GM23338 (cell line): ENCODE results near the gene WFDC8. TPM values are rescaled to one million over a fixed set of nuclear protein-coding genes. Genes with fewer than 3 reads are reported as not detected.

Source experiments
- ATAC-seq: fragments of 200-7000 bp; cut with Tn5 transposase; 3 replicates; pipeline ENCODE4 v1.9.1; 2020
- DNase-seq: peaks from one replicate; pipeline ENCODE4 v3.0.0-alpha.2; 2015; ENCODE audit warnings: low spot score
- H2AFZ ChIP-seq: fragments of 200-600 bp; sonication (generic); 2 replicates; pipeline ENCODE4 v1.8.0; 2016; ENCODE audit warnings: antibody characterized with exemption, mild to moderate bottlenecking, moderate library complexity
- H3F3A ChIP-seq: fragments of 200-600 bp; sonication (generic); replicated peaks from 2 replicates; pipeline ENCODE4 v1.8.0; 2017; ENCODE audit warnings: antibody characterized with exemption, mixed run types, low read depth
- H3K27ac ChIP-seq: fragments of 200-600 bp; sonication (generic); 2 replicates; pipeline ENCODE4 v1.6.1; 2016; ENCODE audit warnings: low read depth
- H3K27me3 ChIP-seq: fragments of 200-600 bp; sonication (generic); 2 replicates; pipeline ENCODE4 v1.8.0; 2016; ENCODE audit warnings: mild to moderate bottlenecking, mixed run types, moderate library complexity; ENCODE audit not compliant: insufficient read depth
- H3K36me3 ChIP-seq: fragments of 200-600 bp; sonication (generic); 2 replicates; pipeline ENCODE4 v1.8.0; 2016; ENCODE audit warnings: mild to moderate bottlenecking; ENCODE audit not compliant: insufficient read depth
- H3K4me1 ChIP-seq: fragments of 200-600 bp; sonication (generic); 2 replicates; pipeline ENCODE4 v1.8.0; 2016; ENCODE audit warnings: mild to moderate bottlenecking, moderate library complexity; ENCODE audit not compliant: insufficient read depth
- H3K4me2 ChIP-seq: fragments of 200-600 bp; sonication (generic); 2 replicates; pipeline ENCODE4 v1.7.1; 2017; ENCODE audit warnings: mixed run types
- H3K4me3 ChIP-seq: fragments of 200-600 bp; sonication (generic); 2 replicates; pipeline ENCODE4 v1.6.1; 2016; ENCODE audit warnings: mixed run types
- H3K79me2 ChIP-seq: fragments of 200-600 bp; sonication (generic); replicated peaks from 2 replicates; pipeline ENCODE4 v1.8.0; 2017; ENCODE audit warnings: mild to moderate bottlenecking; ENCODE audit not compliant: insufficient read depth
- H3K9me2 ChIP-seq: fragments of 200-600 bp; sonication (generic); 2 replicates; pipeline ENCODE4 v1.8.0; 2017; ENCODE audit not compliant: insufficient read depth
- H4K20me1 ChIP-seq: fragments of 200-600 bp; sonication (generic); replicated peaks from 2 replicates; pipeline ENCODE4 v1.8.0; 2017; ENCODE audit warnings: mild to moderate bottlenecking; ENCODE audit not compliant: insufficient read depth
- H3K27ac Mint-ChIP-seq: 2 replicates; pipeline ENCODE4 v1.8.0; 2020; ENCODE audit warnings: inconsistent platforms, mild to moderate bottlenecking, moderate library complexity, mixed read lengths
- H3K27me3 Mint-ChIP-seq: 3 replicates; pipeline ENCODE4 v1.8.0; 2022; ENCODE audit warnings: low read depth, mild to moderate bottlenecking, moderate library complexity, mixed read lengths, inconsistent platforms; ENCODE audit not compliant: insufficient read depth, poor library complexity
- H3K36me3 Mint-ChIP-seq: 3 replicates; pipeline ENCODE4 v1.8.0; 2021; ENCODE audit warnings: low read depth, mild to moderate bottlenecking, inconsistent platforms, moderate library complexity, mixed read lengths
- H3K4me1 Mint-ChIP-seq: 3 replicates; pipeline ENCODE4 v1.8.0; 2020; ENCODE audit warnings: mild to moderate bottlenecking, inconsistent platforms, mixed read lengths
- H3K4me3 Mint-ChIP-seq: 3 replicates; pipeline ENCODE4 v1.8.0; 2021; ENCODE audit warnings: moderate library complexity, mild to moderate bottlenecking, inconsistent platforms, mixed read lengths
- H3K9me3 Mint-ChIP-seq: 3 replicates; pipeline ENCODE4 v1.8.0; 2020; ENCODE audit warnings: moderate library complexity, mild to moderate bottlenecking, inconsistent platforms, mixed read lengths
- CREB1 ChIP-seq: fragments of 250-450 bp; sonication (Bioruptor Pico); IDR thresholded peaks from 2 replicates; pipeline ENCODE4 v1.5.0; 2020; ENCODE audit warnings: low read depth, mild to moderate bottlenecking, moderate library complexity
- EZH2phosphoT487 ChIP-seq: fragments of 200-600 bp; sonication (generic); IDR thresholded peaks from one replicate; pipeline ENCODE4 v1.8.1; 2018; ENCODE audit warnings: antibody characterized with exemption; ENCODE audit not compliant: unreplicated experiment
- JUNB ChIP-seq: IDR thresholded peaks from one replicate; pipeline ENCODE4 v1.6.1; 2016; ENCODE audit warnings: antibody characterized with exemption; ENCODE audit not compliant: unreplicated experiment
- NANOG ChIP-seq: IDR thresholded peaks from 2 replicates; pipeline ENCODE4 v1.6.1; 2016; ENCODE audit warnings: antibody characterized with exemption, borderline replicate concordance
- POLR2AphosphoS5 ChIP-seq: IDR thresholded peaks from 2 replicates; pipeline ENCODE4 v1.6.1; 2016; ENCODE audit warnings: antibody characterized with exemption, low read depth
- STAT1 ChIP-seq: IDR thresholded peaks from one replicate; pipeline ENCODE4 v1.6.1; 2016; ENCODE audit warnings: antibody characterized with exemption; ENCODE audit not compliant: unreplicated experiment
- ZNF114 ChIP-seq: fragments of 250-450 bp; sonication (Bioruptor Pico); IDR thresholded peaks from 2 replicates; pipeline ENCODE4 v1.5.0; 2020; ENCODE audit warnings: mild to moderate bottlenecking, moderate library complexity
- ZNF331 ChIP-seq: fragments of 250-450 bp; sonication (Bioruptor Pico); IDR thresholded peaks from 2 replicates; pipeline ENCODE4 v1.5.0; 2020; ENCODE audit warnings: low read depth, mild to moderate bottlenecking, moderate library complexity
- polyA plus RNA-seq: library from polyadenylated mRNA; unstranded; fragments of >200 nt; fragmentation: Nextera tagmentation; extraction: Ambion mirVana; gene quantifications from 2 replicates; pipeline ENCODE4 v1.2.1, GENCODE V29; 2016
- total RNA-seq: library from RNA; depleted of rRNA; stranded (reverse); fragments of >200 nt; shearing (Covaris generic); gene quantifications from 2 replicates; pipeline ENCODE4 v1.2.3, GENCODE V29; 2014
- TF ChIP-seq, protein P1 (sequence below): IDR thresholded peaks from 2 replicates; pipeline ENCODE4 v1.6.1; 2016; ENCODE audit warnings: antibody characterized with exemption
- TF ChIP-seq, protein P2 (sequence below): fragments of 250-450 bp; sonication (Bioruptor Pico); IDR thresholded peaks from 2 replicates; pipeline ENCODE4 v1.5.0; 2020; ENCODE audit warnings: mild to moderate bottlenecking, moderate library complexity
- TF ChIP-seq, protein P3 (sequence below), 2 experiments: fragments of 200-600 bp in 1 of 2; sonication (generic) in 1 of 2; conservative IDR thresholded peaks; 2 replicates each; pipeline versions ENCODE4 v1.5.1 to v1.6.1; 2016 to 2017; ENCODE audit warnings: antibody characterized with exemption in 2 of 2, low read depth in 2 of 2, mild to moderate bottlenecking in 2 of 2, moderate library complexity in 1 of 2
- TF ChIP-seq, protein P4 (sequence below): IDR thresholded peaks from one replicate; pipeline ENCODE4 v1.6.1; 2018; ENCODE audit warnings: antibody characterized with exemption; ENCODE audit not compliant: unreplicated experiment

Gene WFDC8
- total and polyA plus RNA-seq, 2 experiments from 2014 or later: 0.23 TPM; not detected in 1

DNA sequence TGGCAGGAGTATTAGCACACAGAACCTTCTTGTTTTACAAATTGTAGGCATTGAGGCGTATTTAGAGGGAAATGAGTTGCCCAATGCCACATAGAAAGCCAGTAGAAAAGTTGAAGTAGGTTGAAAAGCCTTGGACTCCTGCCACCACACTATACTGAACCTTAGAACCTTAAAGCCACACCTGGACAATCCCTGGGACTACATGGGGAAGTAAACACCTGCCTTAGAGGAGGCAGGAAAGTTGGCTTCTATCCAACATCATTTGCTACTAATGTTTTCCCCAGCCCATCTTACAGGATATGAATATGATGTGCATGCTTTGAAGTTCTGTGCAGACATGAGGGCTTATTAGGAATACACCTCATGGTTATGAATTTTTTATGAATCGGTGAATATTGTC lies 26.6 kb downstream of the WFDC8 start (continued):
- TF ChIP-seq, protein P1, sequence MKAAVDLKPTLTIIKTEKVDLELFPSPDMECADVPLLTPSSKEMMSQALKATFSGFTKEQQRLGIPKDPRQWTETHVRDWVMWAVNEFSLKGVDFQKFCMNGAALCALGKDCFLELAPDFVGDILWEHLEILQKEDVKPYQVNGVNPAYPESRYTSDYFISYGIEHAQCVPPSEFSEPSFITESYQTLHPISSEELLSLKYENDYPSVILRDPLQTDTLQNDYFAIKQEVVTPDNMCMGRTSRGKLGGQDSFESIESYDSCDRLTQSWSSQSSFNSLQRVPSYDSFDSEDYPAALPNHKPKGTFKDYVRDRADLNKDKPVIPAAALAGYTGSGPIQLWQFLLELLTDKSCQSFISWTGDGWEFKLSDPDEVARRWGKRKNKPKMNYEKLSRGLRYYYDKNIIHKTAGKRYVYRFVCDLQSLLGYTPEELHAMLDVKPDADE: no peak
- TF ChIP-seq ZNF114 (CRISPR knock-in tag) (no peak), CREB1 (CRISPR knock-in tag) (no peak), JUNB (no peak), POLR2AphosphoS5 (no peak)

DNA sequence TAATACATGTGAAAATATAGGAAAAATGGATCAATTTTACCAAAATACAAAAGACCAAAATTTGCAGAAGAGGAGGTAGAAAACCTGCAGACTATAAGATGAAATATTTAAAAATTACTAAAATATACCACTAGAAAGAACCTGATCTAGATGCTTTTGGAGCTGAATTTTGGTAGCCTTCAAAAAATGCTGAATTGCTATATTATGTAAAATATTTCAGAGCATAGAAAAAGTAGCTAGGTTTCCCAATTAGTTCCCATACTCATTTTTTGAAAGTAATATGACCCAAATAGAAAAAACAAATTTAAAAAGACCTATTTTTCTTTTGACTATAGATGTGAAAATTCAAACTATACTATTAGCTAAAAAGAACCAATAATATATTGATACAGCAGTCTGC lies 28.3 kb downstream of the WFDC8 start:
- H3K4me1 Mint-ChIP-seq: peaks cover 5% of the 10 kb centered on the region; the same call in 2 of the 3 replicates
- no peak overlapping the region for H3K27ac Mint-ChIP-seq
- peaks cover 1% of the 10 kb centered on the region for H3K27me3 Mint-ChIP-seq
- H3K36me3 Mint-ChIP-seq: no peaks in the 10 kb centered on the region; the same call in 1 of the 3 replicates
- H3F3A ChIP-seq: no peaks in the 10 kb centered on the region
- H3K4me3 Mint-ChIP-seq: no peak overlapping the region
- no peak overlapping the region for H3K4me3 ChIP-seq
- H2AFZ ChIP-seq: no peak overlapping the region
- H3K4me1 ChIP-seq: no peaks in the 10 kb centered on the region
- DNase-seq (no peak), ATAC-seq (no peak)
- H3K27ac ChIP-seq: no peak overlapping the region
- peaks cover 36% of the 10 kb centered on the region for H3K9me2 ChIP-seq
- no peaks in the 10 kb centered on the region for H3K27me3 ChIP-seq
- no peak overlapping the region for H3K4me2 ChIP-seq
- H3K9me3 Mint-ChIP-seq: no peaks in the 10 kb centered on the region; the same call in 2 of the 3 replicates
- H4K20me1 ChIP-seq: no peaks in the 10 kb centered on the region
- H3K79me2 ChIP-seq: no peaks in the 10 kb centered on the region
- no peaks in the 10 kb centered on the region for H3K36me3 ChIP-seq
- TF ChIP-seq, protein P2, sequence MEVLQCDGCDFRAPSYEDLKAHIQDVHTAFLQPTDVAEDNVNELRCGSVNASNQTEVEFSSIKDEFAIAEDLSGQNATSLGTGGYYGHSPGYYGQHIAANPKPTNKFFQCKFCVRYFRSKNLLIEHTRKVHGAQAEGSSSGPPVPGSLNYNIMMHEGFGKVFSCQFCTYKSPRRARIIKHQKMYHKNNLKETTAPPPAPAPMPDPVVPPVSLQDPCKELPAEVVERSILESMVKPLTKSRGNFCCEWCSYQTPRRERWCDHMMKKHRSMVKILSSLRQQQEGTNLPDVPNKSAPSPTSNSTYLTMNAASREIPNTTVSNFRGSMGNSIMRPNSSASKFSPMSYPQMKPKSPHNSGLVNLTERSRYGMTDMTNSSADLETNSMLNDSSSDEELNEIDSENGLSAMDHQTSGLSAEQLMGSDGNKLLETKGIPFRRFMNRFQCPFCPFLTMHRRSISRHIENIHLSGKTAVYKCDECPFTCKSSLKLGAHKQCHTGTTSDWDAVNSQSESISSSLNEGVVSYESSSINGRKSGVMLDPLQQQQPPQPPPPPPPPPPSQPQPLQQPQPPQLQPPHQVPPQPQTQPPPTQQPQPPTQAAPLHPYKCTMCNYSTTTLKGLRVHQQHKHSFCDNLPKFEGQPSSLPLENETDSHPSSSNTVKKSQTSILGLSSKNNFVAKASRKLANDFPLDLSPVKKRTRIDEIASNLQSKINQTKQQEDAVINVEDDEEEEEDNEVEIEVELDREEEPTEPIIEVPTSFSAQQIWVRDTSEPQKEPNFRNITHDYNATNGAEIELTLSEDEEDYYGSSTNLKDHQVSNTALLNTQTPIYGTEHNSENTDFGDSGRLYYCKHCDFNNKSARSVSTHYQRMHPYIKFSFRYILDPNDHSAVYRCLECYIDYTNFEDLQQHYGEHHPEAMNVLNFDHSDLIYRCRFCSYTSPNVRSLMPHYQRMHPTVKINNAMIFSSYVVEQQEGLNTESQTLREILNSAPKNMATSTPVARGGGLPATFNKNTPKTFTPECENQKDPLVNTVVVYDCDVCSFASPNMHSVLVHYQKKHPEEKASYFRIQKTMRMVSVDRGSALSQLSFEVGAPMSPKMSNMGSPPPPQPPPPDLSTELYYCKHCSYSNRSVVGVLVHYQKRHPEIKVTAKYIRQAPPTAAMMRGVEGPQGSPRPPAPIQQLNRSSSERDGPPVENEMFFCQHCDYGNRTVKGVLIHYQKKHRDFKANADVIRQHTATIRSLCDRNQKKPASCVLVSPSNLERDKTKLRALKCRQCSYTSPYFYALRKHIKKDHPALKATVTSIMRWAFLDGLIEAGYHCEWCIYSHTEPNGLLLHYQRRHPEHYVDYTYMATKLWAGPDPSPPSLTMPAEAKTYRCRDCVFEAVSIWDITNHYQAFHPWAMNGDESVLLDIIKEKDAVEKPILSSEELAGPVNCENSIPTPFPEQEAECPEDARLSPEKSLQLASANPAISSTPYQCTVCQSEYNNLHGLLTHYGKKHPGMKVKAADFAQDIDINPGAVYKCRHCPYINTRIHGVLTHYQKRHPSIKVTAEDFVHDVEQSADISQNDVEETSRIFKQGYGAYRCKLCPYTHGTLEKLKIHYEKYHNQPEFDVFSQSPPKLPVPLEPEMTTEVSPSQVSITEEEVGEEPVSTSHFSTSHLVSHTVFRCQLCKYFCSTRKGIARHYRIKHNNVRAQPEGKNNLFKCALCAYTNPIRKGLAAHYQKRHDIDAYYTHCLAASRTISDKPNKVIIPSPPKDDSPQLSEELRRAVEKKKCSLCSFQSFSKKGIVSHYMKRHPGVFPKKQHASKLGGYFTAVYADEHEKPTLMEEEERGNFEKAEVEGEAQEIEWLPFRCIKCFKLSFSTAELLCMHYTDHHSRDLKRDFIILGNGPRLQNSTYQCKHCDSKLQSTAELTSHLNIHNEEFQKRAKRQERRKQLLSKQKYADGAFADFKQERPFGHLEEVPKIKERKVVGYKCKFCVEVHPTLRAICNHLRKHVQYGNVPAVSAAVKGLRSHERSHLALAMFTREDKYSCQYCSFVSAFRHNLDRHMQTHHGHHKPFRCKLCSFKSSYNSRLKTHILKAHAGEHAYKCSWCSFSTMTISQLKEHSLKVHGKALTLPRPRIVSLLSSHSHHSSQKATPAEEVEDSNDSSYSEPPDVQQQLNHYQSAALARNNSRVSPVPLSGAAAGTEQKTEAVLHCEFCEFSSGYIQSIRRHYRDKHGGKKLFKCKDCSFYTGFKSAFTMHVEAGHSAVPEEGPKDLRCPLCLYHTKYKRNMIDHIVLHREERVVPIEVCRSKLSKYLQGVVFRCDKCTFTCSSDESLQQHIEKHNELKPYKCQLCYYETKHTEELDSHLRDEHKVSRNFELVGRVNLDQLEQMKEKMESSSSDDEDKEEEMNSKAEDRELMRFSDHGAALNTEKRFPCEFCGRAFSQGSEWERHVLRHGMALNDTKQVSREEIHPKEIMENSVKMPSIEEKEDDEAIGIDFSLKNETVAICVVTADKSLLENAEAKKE (CRISPR knock-in tag): no peak
- no peak for TF ChIP-seq STAT1
- TF ChIP-seq, protein P3, sequence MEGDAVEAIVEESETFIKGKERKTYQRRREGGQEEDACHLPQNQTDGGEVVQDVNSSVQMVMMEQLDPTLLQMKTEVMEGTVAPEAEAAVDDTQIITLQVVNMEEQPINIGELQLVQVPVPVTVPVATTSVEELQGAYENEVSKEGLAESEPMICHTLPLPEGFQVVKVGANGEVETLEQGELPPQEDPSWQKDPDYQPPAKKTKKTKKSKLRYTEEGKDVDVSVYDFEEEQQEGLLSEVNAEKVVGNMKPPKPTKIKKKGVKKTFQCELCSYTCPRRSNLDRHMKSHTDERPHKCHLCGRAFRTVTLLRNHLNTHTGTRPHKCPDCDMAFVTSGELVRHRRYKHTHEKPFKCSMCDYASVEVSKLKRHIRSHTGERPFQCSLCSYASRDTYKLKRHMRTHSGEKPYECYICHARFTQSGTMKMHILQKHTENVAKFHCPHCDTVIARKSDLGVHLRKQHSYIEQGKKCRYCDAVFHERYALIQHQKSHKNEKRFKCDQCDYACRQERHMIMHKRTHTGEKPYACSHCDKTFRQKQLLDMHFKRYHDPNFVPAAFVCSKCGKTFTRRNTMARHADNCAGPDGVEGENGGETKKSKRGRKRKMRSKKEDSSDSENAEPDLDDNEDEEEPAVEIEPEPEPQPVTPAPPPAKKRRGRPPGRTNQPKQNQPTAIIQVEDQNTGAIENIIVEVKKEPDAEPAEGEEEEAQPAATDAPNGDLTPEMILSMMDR (conservative IDR thresholded peaks at IDR 0.05; ENCODE audit: low read depth in 2 of 2): no peak
- no peak for TF ChIP-seq EZH2phosphoT487
- no peak for TF ChIP-seq NANOG
- TF ChIP-seq POLR2AphosphoS5: no peak
- TF ChIP-seq ZNF331 (CRISPR knock-in tag): no peak
- TF ChIP-seq, protein P4, sequence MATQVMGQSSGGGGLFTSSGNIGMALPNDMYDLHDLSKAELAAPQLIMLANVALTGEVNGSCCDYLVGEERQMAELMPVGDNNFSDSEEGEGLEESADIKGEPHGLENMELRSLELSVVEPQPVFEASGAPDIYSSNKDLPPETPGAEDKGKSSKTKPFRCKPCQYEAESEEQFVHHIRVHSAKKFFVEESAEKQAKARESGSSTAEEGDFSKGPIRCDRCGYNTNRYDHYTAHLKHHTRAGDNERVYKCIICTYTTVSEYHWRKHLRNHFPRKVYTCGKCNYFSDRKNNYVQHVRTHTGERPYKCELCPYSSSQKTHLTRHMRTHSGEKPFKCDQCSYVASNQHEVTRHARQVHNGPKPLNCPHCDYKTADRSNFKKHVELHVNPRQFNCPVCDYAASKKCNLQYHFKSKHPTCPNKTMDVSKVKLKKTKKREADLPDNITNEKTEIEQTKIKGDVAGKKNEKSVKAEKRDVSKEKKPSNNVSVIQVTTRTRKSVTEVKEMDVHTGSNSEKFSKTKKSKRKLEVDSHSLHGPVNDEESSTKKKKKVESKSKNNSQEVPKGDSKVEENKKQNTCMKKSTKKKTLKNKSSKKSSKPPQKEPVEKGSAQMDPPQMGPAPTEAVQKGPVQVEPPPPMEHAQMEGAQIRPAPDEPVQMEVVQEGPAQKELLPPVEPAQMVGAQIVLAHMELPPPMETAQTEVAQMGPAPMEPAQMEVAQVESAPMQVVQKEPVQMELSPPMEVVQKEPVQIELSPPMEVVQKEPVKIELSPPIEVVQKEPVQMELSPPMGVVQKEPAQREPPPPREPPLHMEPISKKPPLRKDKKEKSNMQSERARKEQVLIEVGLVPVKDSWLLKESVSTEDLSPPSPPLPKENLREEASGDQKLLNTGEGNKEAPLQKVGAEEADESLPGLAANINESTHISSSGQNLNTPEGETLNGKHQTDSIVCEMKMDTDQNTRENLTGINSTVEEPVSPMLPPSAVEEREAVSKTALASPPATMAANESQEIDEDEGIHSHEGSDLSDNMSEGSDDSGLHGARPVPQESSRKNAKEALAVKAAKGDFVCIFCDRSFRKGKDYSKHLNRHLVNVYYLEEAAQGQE: no peak
- TF ChIP-seq, protein P1: no peak
- no peak for TF ChIP-seq ZNF114 (CRISPR knock-in tag)
